Caco-2 (cell line): ENCODE data around the gene BRAT1. TPM values are rescaled to one million over a fixed set of nuclear protein-coding genes. Genes with fewer than 3 reads are reported as not detected.

Source experiments
- BruUV-seq: library from RNA; stranded (reverse); fragments of 400-500 nt; replicated peaks from 2 replicates; lab custom pipeline; 2021; lab: Mats Ljungman, UMichigan
- CTCF ChIA-PET: fragments of 300-600 bp; sonication (Branson Sonifier 250); formaldehyde crosslinking; loops from one replicate; lab custom pipeline; 2022; ENCODE audit warnings: antibody characterized with exemption; lab: Charles Lee
- POLR2A ChIA-PET: fragments of 300-600 bp; sonication (Branson Sonifier 250); formaldehyde crosslinking; loops from one replicate; lab custom pipeline; 2022; ENCODE audit warnings: antibody characterized with exemption; lab: Charles Lee
- DNase-seq, 2 experiments: peaks; one replicate each; pipeline versions ENCODE4 v3.0.0 to v3.0.0-alpha.2; 2020 to 2022
- H3K27me3 ChIP-seq: replicated peaks from 2 replicates; pipeline ENCODE4 v1.6.0; 2011; ENCODE audit warnings: low read length; ENCODE audit not compliant: control insufficient read depth, insufficient read depth
- H3K36me3 ChIP-seq: 2 replicates; pipeline ENCODE4 v1.5.1; 2011; ENCODE audit warnings: low read length; ENCODE audit not compliant: control insufficient read depth, insufficient read depth
- H3K4me1 ChIP-seq: fragments of 250-450 bp; sonication (Bioruptor Pico); 2 replicates; pipeline ENCODE4 v1.5.1; 2020; ENCODE audit warnings: mild to moderate bottlenecking
- H3K4me3 ChIP-seq: 2 replicates; pipeline ENCODE4 v1.5.1; 2011; ENCODE audit warnings: low read depth, mild to moderate bottlenecking, control low read depth, low read length
- H3K9me3 ChIP-seq: fragments of 250-450 bp; sonication (Bioruptor Pico); 2 replicates; pipeline ENCODE4 v1.5.1; 2020; ENCODE audit warnings: mild to moderate bottlenecking, moderate library complexity
- H3K27ac Mint-ChIP-seq: one replicate; pipeline ENCODE4 v1.8.0; 2022; ENCODE audit warnings: mixed read lengths; ENCODE audit not compliant: unreplicated experiment
- H3K27me3 Mint-ChIP-seq: one replicate; pipeline ENCODE4 v1.8.0; 2022; ENCODE audit warnings: mixed read lengths; ENCODE audit not compliant: insufficient read depth, unreplicated experiment
- H3K36me3 Mint-ChIP-seq: one replicate; pipeline ENCODE4 v1.8.0; 2022; ENCODE audit warnings: mild to moderate bottlenecking, mixed read lengths; ENCODE audit not compliant: insufficient read depth, unreplicated experiment
- H3K4me1 Mint-ChIP-seq: one replicate; pipeline ENCODE4 v1.8.0; 2022; ENCODE audit warnings: low read depth, mixed read lengths; ENCODE audit not compliant: unreplicated experiment
- H3K4me3 Mint-ChIP-seq: one replicate; pipeline ENCODE4 v1.8.0; 2022; ENCODE audit warnings: mild to moderate bottlenecking, moderate library complexity, mixed read lengths; ENCODE audit not compliant: unreplicated experiment
- H3K9me3 Mint-ChIP-seq: one replicate; pipeline ENCODE4 v1.8.0; 2022; ENCODE audit warnings: mixed read lengths; ENCODE audit not compliant: unreplicated experiment
- intact Hi-C: fragments of 100-400 bp; cut with micrococcal nuclease; formaldehyde crosslinking; loops from one replicate; pipeline ENCODE4 v1.10.0; 2022; ENCODE audit not compliant: unreplicated experiment
- total RNA-seq: library from RNA; stranded (reverse); gene quantifications from 2 replicates; pipeline ENCODE4 v1.2.3, GENCODE V29; 2022
- TF ChIP-seq, protein P1 (sequence below), 2 experiments: fragments of 200-600 bp in 1 of 2; IDR thresholded peaks; 1 replicate in 1 of 2; 2 replicates in 1 of 2; pipeline versions ENCODE4 v1.5.1 to v1.8.0; 2011 to 2022; ENCODE audit warnings: antibody characterized with exemption in 1 of 2, control low read depth in 1 of 2, inconsistent platforms in 1 of 2, low read depth in 1 of 2, low read length in 1 of 2, mild to moderate bottlenecking in 1 of 2, moderate library complexity in 1 of 2; ENCODE audit not compliant: insufficient read depth in 1 of 2, severe bottlenecking in 1 of 2, unreplicated experiment in 1 of 2

BRAT1 gene
- total RNA-seq, 1 experiment from 2014 or later, result 33.5 TPM

DNA sequence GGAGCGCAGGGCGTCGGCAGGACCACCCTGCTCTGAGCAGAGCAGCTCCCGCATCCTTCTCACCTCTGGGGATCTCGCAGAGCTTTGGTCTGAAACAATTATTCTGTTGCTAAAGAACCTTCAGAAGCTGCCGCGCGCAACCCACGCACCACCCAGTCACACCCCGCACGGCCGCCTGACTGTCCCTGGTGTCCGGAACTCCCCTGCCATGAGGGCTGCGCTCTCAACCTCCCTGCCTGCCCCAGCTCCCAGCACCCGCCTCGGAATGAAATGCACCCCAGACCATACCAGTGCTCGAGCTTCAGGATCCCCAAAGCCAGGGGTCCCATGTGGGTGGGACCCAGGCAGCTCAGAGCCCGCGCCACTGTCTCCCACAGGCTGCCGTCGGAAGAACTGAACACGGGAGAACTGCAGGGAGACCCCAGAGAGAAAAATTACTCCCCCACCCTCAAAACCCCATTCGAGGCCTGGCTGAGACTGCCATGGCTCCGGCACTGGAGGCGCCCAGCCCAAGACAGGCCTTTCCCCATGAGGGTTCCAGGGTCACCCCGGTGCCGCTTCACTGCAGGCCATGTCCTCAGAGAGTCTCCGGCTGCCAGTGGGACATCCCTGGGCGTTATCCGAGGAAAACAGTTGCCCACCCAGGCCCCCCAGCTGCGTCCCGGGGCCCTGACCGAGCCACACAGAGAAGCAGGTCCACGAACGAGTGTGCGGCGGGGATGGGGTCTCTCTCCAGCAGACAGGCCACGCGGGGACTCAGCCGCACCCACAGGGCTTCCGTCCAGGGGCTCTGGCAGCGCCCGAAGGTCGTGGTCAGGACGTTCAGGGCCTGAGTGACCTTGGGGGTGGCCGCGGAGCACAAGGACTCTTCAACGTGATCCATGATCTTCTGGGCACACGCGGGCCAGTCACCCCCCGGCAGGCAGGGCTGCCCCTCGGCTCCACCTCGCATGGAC is 12.1 kb downstream of the BRAT1 start:
- no peaks in the 10 kb centered on the region for H3K27me3 Mint-ChIP-seq
- DNase-seq, result no peak
- no peaks in the 10 kb centered on the region for H3K4me1 Mint-ChIP-seq
- H3K4me3 Mint-ChIP-seq, result no peak overlapping the region
- no peaks in the 10 kb centered on the region for H3K4me1 ChIP-seq
- peaks cover 51% of the 10 kb centered on the region for H3K36me3 Mint-ChIP-seq
- CTCF ChIA-PET, result no interaction called here
- H3K36me3 ChIP-seq, result no peaks in the 10 kb centered on the region; the same call in none of the 2 replicates
- TF ChIP-seq, protein P1, sequence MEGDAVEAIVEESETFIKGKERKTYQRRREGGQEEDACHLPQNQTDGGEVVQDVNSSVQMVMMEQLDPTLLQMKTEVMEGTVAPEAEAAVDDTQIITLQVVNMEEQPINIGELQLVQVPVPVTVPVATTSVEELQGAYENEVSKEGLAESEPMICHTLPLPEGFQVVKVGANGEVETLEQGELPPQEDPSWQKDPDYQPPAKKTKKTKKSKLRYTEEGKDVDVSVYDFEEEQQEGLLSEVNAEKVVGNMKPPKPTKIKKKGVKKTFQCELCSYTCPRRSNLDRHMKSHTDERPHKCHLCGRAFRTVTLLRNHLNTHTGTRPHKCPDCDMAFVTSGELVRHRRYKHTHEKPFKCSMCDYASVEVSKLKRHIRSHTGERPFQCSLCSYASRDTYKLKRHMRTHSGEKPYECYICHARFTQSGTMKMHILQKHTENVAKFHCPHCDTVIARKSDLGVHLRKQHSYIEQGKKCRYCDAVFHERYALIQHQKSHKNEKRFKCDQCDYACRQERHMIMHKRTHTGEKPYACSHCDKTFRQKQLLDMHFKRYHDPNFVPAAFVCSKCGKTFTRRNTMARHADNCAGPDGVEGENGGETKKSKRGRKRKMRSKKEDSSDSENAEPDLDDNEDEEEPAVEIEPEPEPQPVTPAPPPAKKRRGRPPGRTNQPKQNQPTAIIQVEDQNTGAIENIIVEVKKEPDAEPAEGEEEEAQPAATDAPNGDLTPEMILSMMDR (IDR thresholded peaks at IDR 0.05; ENCODE audit: insufficient read depth in 1 of 2, low read depth in 1 of 2, low read length in 1 of 2, severe bottlenecking in 1 of 2, unreplicated experiment in 1 of 2), result no peak
- intact Hi-C loops, result no loop called here
- H3K27me3 ChIP-seq, result no peaks in the 10 kb centered on the region
- BruUV-seq, result no TSS peak
- H3K9me3 ChIP-seq, result no peaks in the 10 kb centered on the region
- no peak overlapping the region for H3K27ac Mint-ChIP-seq
- POLR2A ChIA-PET, result no interaction called here
- no peak overlapping the region for H3K4me3 ChIP-seq
- no peaks in the 10 kb centered on the region for H3K9me3 Mint-ChIP-seq

DNA sequence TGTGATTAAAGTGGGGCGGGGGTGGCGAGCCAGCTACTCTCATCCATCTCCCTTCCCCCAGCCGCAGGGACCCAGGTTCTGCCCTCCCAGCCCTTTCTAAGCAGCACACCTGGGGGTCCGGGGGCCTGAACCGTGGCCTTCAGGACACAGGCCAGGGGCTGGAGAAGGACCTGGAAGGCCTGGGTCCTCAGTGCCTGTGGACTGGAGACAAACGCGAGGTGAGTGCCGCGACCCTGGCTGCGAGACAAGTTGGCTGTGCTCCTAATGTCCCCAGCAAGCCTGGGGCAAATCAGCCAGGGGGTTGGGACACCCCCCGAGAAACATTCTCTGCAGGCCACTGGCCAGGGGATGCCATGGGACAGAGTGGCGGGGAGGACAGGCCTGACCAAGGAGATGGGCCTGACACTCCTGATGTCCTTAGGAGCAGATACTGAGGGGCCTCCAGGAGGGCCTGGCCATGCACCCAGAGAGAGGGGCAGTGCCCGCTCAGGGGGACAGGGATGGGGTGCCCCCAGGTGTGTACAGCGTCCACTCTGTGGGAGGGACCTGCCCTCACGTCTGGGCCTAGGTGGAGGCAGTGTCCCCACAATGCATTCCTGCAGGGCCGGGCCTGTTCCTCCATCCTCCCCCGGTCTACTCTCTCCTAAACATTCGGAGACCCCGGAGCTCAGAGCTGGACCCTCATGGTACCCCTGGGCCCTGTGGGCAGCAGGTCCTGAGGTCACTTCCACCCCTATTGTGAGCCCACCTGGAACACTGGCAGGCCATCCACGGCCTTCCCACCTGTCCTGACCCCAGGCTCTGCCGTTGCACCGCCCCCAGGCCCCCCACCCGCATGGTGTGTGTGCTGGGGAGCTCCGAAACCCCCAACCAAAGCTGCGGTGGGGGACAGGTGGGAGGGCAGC is 13.1 kb downstream of the BRAT1 start:
- TF ChIP-seq, protein P1 (IDR thresholded peaks at IDR 0.05; ENCODE audit: insufficient read depth in 1 of 2, low read depth in 1 of 2, low read length in 1 of 2, severe bottlenecking in 1 of 2, unreplicated experiment in 1 of 2), result no peak
- H3K36me3 Mint-ChIP-seq, result peaks cover 41% of the 10 kb centered on the region
- no TSS peak for BruUV-seq
- no peaks in the 10 kb centered on the region for H3K9me3 Mint-ChIP-seq
- no peaks in the 10 kb centered on the region for H3K4me1 Mint-ChIP-seq
- H3K4me1 ChIP-seq, result no peaks in the 10 kb centered on the region
- CTCF ChIA-PET, result no interaction called here
- H3K27me3 Mint-ChIP-seq, result no peaks in the 10 kb centered on the region
- no peak overlapping the region for H3K4me3 Mint-ChIP-seq
- no peaks in the 10 kb centered on the region for H3K9me3 ChIP-seq
- H3K27ac Mint-ChIP-seq, result no peak overlapping the region
- no peaks in the 10 kb centered on the region; the same call in none of the 2 replicates for H3K36me3 ChIP-seq
- no peak overlapping the region for H3K4me3 ChIP-seq
- DNase-seq, result no peak
- POLR2A ChIA-PET, result no interaction called here
- H3K27me3 ChIP-seq, result no peaks in the 10 kb centered on the region
- intact Hi-C loops, result no loop called here
